Panc1 (cell line): ENCODE results near the gene BICRA. TPM values are rescaled to one million over a fixed set of nuclear protein-coding genes. Genes with fewer than 3 reads are reported as not detected.

Experiments used
- ATAC-seq: fragments of 200-7000 bp; cut with Tn5 transposase; 2 replicates; pipeline ENCODE4 v1.9.1; 2020; ENCODE audit warnings: mild to moderate bottlenecking, moderate library complexity
- BruUV-seq: library from RNA; stranded (reverse); fragments of 400-500 nt; replicated peaks from 2 replicates; lab custom pipeline; 2021; lab: Mats Ljungman, UMichigan
- CTCF ChIA-PET: fragments of 300-600 bp; sonication (Branson Sonifier 250); formaldehyde crosslinking; loops from one replicate; lab custom pipeline; 2022; ENCODE audit warnings: antibody characterized with exemption; lab: Charles Lee
- POLR2A ChIA-PET: fragments of 300-600 bp; sonication (Branson Sonifier 250); formaldehyde crosslinking; loops from one replicate; lab custom pipeline; 2022; ENCODE audit warnings: antibody characterized with exemption; lab: Charles Lee
- DNase-seq: peaks from one replicate; pipeline ENCODE4 v3.0.0-alpha.2; 2010; ENCODE audit warnings: low read depth, low spot score
- H3K27ac ChIP-seq: 2 replicates; pipeline ENCODE4 v1.5.1; 2011; ENCODE audit warnings: mild to moderate bottlenecking, low read length, inconsistent platforms
- H3K27me3 ChIP-seq: fragments of 200-500 bp; sonication (Bioruptor generic); 2 replicates; pipeline ENCODE4 v1.6.0; 2014; ENCODE audit warnings: low read length, inconsistent platforms; ENCODE audit not compliant: control insufficient read depth, insufficient read depth
- H3K36me3 ChIP-seq: fragments of 200-500 bp; sonication (Bioruptor generic); 2 replicates; pipeline ENCODE4 v1.5.1; 2014; ENCODE audit warnings: inconsistent platforms, mild to moderate bottlenecking, low read length, moderate library complexity; ENCODE audit not compliant: control insufficient read depth, insufficient read depth
- H3K4me1 ChIP-seq: 2 replicates; pipeline ENCODE4 v1.5.1; 2011; ENCODE audit warnings: inconsistent platforms, mild to moderate bottlenecking, low read length, moderate library complexity; ENCODE audit not compliant: control insufficient read depth, insufficient read depth
- H3K4me3 ChIP-seq, 2 experiments: 2 replicates each; pipeline ENCODE4 v1.5.1; 2011 to 2012; ENCODE audit warnings: low read depth in 2 of 2, low read length in 2 of 2, mild to moderate bottlenecking in 2 of 2, inconsistent platforms in 1 of 2, moderate library complexity in 1 of 2
- H3K9me3 ChIP-seq: fragments of 200-500 bp; sonication (Bioruptor generic); 2 replicates; pipeline ENCODE4 v1.5.1; 2014; ENCODE audit warnings: low read depth, mild to moderate bottlenecking, inconsistent platforms, low read length, moderate library complexity; ENCODE audit not compliant: control insufficient read depth, insufficient read depth
- CTCF ChIP-seq: fragments of 450-650 bp; IDR thresholded peaks from 2 replicates; pipeline ENCODE4 v1.5.1; 2017; ENCODE audit warnings: mild to moderate bottlenecking
- POLR2AphosphoS5 ChIP-seq: IDR thresholded peaks from 2 replicates; pipeline ENCODE4 v1.6.1; 2012; ENCODE audit warnings: mild to moderate bottlenecking, low read depth, low read length, moderate library complexity
- REST ChIP-seq, 2 experiments: IDR thresholded peaks; 2 replicates each; pipeline ENCODE4 v1.6.1; 2011 to 2012; ENCODE audit warnings: low read depth in 2 of 2, control low read depth in 1 of 2, low read length in 1 of 2, mild to moderate bottlenecking in 1 of 2, moderate library complexity in 1 of 2; ENCODE audit not compliant: insufficient read depth in 1 of 2
- in situ Hi-C: cut with HindIII; loops from 2 replicates; pipeline ENCODE4 v1.10.0; 2016; ENCODE audit warnings: low sequenced_read_pairs, low pct_unique_long_range_greater_than_20kb
- intact Hi-C: fragments of 100-400 bp; cut with micrococcal nuclease; formaldehyde crosslinking; loops from one replicate; pipeline ENCODE4 v1.10.0; 2022; ENCODE audit not compliant: unreplicated experiment
- total RNA-seq: library from RNA; stranded (reverse); gene quantifications from one replicate; pipeline ENCODE4 v1.2.1, GENCODE V29; 2021; ENCODE audit not compliant: unreplicated experiment

The BICRA gene
- total RNA-seq, 1 experiment from 2014 or later: 13.7 TPM

DNA sequence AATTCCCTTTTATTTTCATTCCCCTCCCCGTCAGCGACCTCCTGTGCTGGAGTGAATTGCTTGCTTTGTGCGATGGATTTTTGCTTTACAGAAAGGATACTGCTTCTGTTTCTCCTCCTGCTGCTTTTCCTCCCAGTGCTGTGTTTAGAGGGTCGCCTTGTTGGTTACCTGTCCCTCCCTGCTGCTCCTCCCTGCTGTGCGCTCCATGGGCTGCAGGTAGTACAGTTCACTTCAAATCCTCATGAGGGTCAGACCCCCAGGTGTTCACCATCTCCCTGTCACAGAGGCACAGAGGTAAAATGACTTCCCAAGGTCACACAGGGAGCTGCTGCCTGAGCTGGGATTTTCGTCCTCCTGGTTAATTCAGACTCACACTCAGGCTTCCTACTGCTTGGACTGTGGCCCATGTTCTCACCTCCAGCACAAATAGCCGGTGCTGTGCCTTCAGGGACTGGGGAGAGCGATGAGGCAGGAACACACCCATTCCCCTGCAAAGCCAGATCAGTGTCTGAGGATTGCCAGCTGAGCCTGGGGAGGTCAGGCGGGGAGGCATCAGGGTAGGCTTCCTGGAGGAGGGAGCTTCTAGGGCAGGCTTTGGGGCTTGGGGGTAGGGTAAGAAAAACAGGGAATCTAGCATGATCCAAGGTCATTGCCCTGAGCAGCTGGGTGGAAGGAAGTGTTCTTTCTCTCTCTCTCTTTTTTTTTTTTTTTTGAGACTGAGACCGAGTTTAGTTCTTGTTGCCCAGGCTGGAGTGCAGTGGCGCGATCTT is 14.4 kb downstream of the BICRA start:
- TF ChIP-seq POLR2AphosphoS5 (no peak), REST (IDR thresholded peaks at IDR 0.05; ENCODE audit: insufficient read depth in 1 of 2, low read depth in 2 of 2, low read length in 1 of 2) (no peak)
- POLR2A ChIA-PET: no interaction called here
- in situ Hi-C loops: no loop called here
- BruUV-seq: no TSS peak
- Histone ChIP-seq H3K4me1 (peaks cover 7% of the 10 kb centered on the region), H3K36me3 (no peaks in the 10 kb centered on the region), H3K9me3 (no peaks in the 10 kb centered on the region), H3K27me3 (no peaks in the 10 kb centered on the region), H3K27ac (no peak overlapping the region), H3K4me3 (no peak overlapping the region)
- intact Hi-C loops: no loop called here
- no peak for ATAC-seq
- CTCF ChIA-PET: interaction anchor here (0.6 kb wide), 1 partner anchor 45 kb away, joined by 3 read pairs; no protein-coding TSS in a partner anchor
- DNase-seq: no peak

GRCh38 chr19:47623921-47624391 is 15.0 kb downstream of the BICRA start:
- H3K9me3 ChIP-seq: no peaks in the 10 kb centered on the region
- in situ Hi-C loops: no loop called here
- peaks cover 4% of the 10 kb centered on the region for H3K4me1 ChIP-seq
- no peaks in the 10 kb centered on the region for H3K36me3 ChIP-seq
- no peak for DNase-seq
- no TSS peak for BruUV-seq
- no peak overlapping the region for H3K27ac ChIP-seq
- TF ChIP-seq CTCF (no peak), REST (IDR thresholded peaks at IDR 0.05; ENCODE audit: insufficient read depth in 1 of 2, low read depth in 2 of 2, low read length in 1 of 2) (no peak), POLR2AphosphoS5 (no peak)
- no peak overlapping the region for H3K4me3 ChIP-seq
- no peaks in the 10 kb centered on the region for H3K27me3 ChIP-seq
- ChIA-PET CTCF (interaction anchor here (0.6 kb wide), 1 partner anchor 46 kb away, joined by 3 read pairs; no protein-coding TSS in a partner anchor), POLR2A (no interaction called here)
- intact Hi-C loops: no loop called here
- ATAC-seq: no peak
